CD4-positive, alpha-beta T cell (primary cell): ENCODE data around the gene HSPB7. TPM values are rescaled to one million over a fixed set of nuclear protein-coding genes. Genes with fewer than 3 reads are reported as not detected.

Experiments used
- ATAC-seq: fragments of 200-7000 bp; cut with Tn5 transposase; one replicate; pipeline ENCODE4 v1.10.0; 2022; ENCODE audit warnings: mild to moderate bottlenecking; ENCODE audit not compliant: poor library complexity
- CTCF ChIA-PET: fragments of 350-600 bp; sonication (Branson Sonifier 250); formaldehyde crosslinking; loops from one replicate; lab custom pipeline; 2021; ENCODE audit warnings: antibody characterized with exemption, inconsistent platforms; lab: Charles Lee
- POLR2A ChIA-PET: fragments of 350-600 bp; sonication (Branson Sonifier 250); formaldehyde crosslinking; loops from one replicate; lab custom pipeline; 2021; ENCODE audit warnings: antibody characterized with exemption, inconsistent platforms; lab: Charles Lee
- DNase-seq, 14 experiments: peaks; one replicate each; pipeline ENCODE4 v3.0.0-alpha.2; 2013 to 2020; ENCODE audit warnings: mixed read lengths in 2 of 14
- H3K27ac ChIP-seq, 2 donors: one replicate each; pipeline versions ENCODE4 v1.5.1 to v1.7.0; 2013; ENCODE audit warnings: low read length in 2 of 2, low read depth in 1 of 2, mild to moderate bottlenecking in 1 of 2
- H3K27me3 ChIP-seq, 2 experiments: 1 replicate in 1 of 2; 2 replicates in 1 of 2; pipeline versions ENCODE4 v1.6.1 to v1.7.0; 2013; ENCODE audit warnings: low read length in 2 of 2, control low read depth in 1 of 2, mild to moderate bottlenecking in 1 of 2, moderate library complexity in 1 of 2; ENCODE audit not compliant: insufficient read depth in 2 of 2, control insufficient read depth in 1 of 2
- H3K36me3 ChIP-seq: one replicate; pipeline ENCODE4 v1.6.1; 2013; ENCODE audit warnings: low read length, control low read depth; ENCODE audit not compliant: insufficient read depth
- H3K4me1 ChIP-seq: one replicate; pipeline ENCODE4 v1.6.1; 2013; ENCODE audit warnings: low read length, control low read depth; ENCODE audit not compliant: insufficient read depth
- H3K4me3 ChIP-seq: one replicate; pipeline ENCODE4 v1.5.1; 2013; ENCODE audit warnings: mild to moderate bottlenecking, low read length, moderate library complexity
- H3K9me3 ChIP-seq, 2 experiments: 1 replicate in 1 of 2; 2 replicates in 1 of 2; pipeline versions ENCODE4 v1.6.1 to v1.7.0; 2013; ENCODE audit warnings: low read length in 2 of 2, mild to moderate bottlenecking in 2 of 2, control low read depth in 1 of 2, moderate library complexity in 1 of 2; ENCODE audit not compliant: control insufficient read depth in 1 of 2, insufficient read depth in 1 of 2
- H3K27ac Mint-ChIP-seq: one replicate; pipeline ENCODE4 v1.8.0; 2020; ENCODE audit warnings: mixed read lengths
- H3K27me3 Mint-ChIP-seq: one replicate; pipeline ENCODE4 v1.8.0; 2021; ENCODE audit warnings: mixed read lengths
- H3K36me3 Mint-ChIP-seq: one replicate; pipeline ENCODE4 v1.8.0; 2021; ENCODE audit warnings: low read depth, mixed read lengths
- H3K4me1 Mint-ChIP-seq: one replicate; pipeline ENCODE4 v1.8.0; 2021; ENCODE audit warnings: low read depth, mixed read lengths
- H3K4me3 Mint-ChIP-seq: one replicate; pipeline ENCODE4 v1.8.0; 2020; ENCODE audit warnings: mild to moderate bottlenecking, mixed read lengths
- H3K9me3 Mint-ChIP-seq: one replicate; pipeline ENCODE4 v1.8.0; 2020; ENCODE audit warnings: mixed read lengths
- intact Hi-C, 2 experiments: fragments of 100-400 bp; cut with DNase I in 1 of 2; cut with micrococcal nuclease in 1 of 2; formaldehyde crosslinking; loops; one replicate each; pipeline versions ENCODE4 v1.15.1 to v1.9.0; 2023 to 2025; cut with DNase I, micrococcal nuclease
- total RNA-seq, 174 experiments: library from RNA in 2 of 174; stranded (reverse) in 2 of 174; gene quantifications; one replicate each; pipeline ENCODE4 v1.2.3 and lab custom pipeline; 2021 to 2026
- TF ChIP-seq, protein P1 (sequence below): fragments of 200-600 bp; IDR thresholded peaks from one replicate; pipeline ENCODE4 v1.8.0; 2022; ENCODE audit warnings: antibody characterized with exemption, mild to moderate bottlenecking

The HSPB7 gene
- total RNA-seq, 2 experiments from 2014 or later = not detected

- H3K4me3 ChIP-seq = peak overlapping the region; percentile 17
- H3K9me3 ChIP-seq = no peaks in the 10 kb centered on the region
- peak in 12 of 14 experiments; percentile 19 to 81 (median 40) for DNase-seq
- Mint-ChIP-seq H3K27ac (peak overlapping the region; percentile 76), H3K27me3 (no peaks in the 10 kb centered on the region), H3K36me3 (peaks cover 38% of the 10 kb centered on the region), H3K4me1 (peaks cover 67% of the 10 kb centered on the region), H3K4me3 (peak overlapping the region; percentile 66), H3K9me3 (no peaks in the 10 kb centered on the region)
- peaks cover 16% of the 10 kb centered on the region for H3K36me3 ChIP-seq
- TF ChIP-seq, protein P1, sequence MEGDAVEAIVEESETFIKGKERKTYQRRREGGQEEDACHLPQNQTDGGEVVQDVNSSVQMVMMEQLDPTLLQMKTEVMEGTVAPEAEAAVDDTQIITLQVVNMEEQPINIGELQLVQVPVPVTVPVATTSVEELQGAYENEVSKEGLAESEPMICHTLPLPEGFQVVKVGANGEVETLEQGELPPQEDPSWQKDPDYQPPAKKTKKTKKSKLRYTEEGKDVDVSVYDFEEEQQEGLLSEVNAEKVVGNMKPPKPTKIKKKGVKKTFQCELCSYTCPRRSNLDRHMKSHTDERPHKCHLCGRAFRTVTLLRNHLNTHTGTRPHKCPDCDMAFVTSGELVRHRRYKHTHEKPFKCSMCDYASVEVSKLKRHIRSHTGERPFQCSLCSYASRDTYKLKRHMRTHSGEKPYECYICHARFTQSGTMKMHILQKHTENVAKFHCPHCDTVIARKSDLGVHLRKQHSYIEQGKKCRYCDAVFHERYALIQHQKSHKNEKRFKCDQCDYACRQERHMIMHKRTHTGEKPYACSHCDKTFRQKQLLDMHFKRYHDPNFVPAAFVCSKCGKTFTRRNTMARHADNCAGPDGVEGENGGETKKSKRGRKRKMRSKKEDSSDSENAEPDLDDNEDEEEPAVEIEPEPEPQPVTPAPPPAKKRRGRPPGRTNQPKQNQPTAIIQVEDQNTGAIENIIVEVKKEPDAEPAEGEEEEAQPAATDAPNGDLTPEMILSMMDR = no peak
- peak overlapping the region; percentile 5 to 55 for H3K27ac ChIP-seq
- peak; percentile 64 for ATAC-seq
- intact Hi-C loops = loop anchor here in 1 of 2 experiments (5.0 kb wide), 1 partner anchor 49 kb away; no protein-coding TSS in a partner anchor
- peaks cover 38% of the 10 kb centered on the region for H3K4me1 ChIP-seq
- CTCF ChIA-PET = interaction anchor here (1.2 kb wide), 1 partner anchor 151 kb away, joined by 4 read pairs; no protein-coding TSS in a partner anchor
- POLR2A ChIA-PET = interaction anchor here (1.5 to 2.5 kb wide), 2 partner anchors 9 to 17 kb away, joined by 3 to 12 read pairs; partner anchors contain the start of gene ZBTB17
- H3K27me3 ChIP-seq = no peaks in the 10 kb centered on the region
Measured at GRCh38 chr1:15966081-15966955, 51.5 kb downstream of the HSPB7 start.

- Mint-ChIP-seq H3K27me3 (no peaks in the 10 kb centered on the region), H3K36me3 (peaks cover 31% of the 10 kb centered on the region), H3K27ac (peak overlapping the region; percentile 76), H3K9me3 (no peaks in the 10 kb centered on the region), H3K4me3 (peak overlapping the region; percentile 66), H3K4me1 (peaks cover 73% of the 10 kb centered on the region)
- TF ChIP-seq, protein P1 = no peak
- POLR2A ChIA-PET = no interaction called here
- DNase-seq = no peak
- H3K9me3 ChIP-seq = no peaks in the 10 kb centered on the region
- no peak for ATAC-seq
- intact Hi-C loops = loop anchor here in 1 of 2 experiments (5.0 kb wide), 1 partner anchor 48 kb away; no protein-coding TSS in a partner anchor
- peaks cover 38% of the 10 kb centered on the region for H3K4me1 ChIP-seq
- H3K27ac ChIP-seq = peak overlapping the region in 1 of 2 donors; percentile 16
- H3K4me3 ChIP-seq = no peak overlapping the region
- no peaks in the 10 kb centered on the region for H3K27me3 ChIP-seq
- peaks cover 20% of the 10 kb centered on the region for H3K36me3 ChIP-seq
- CTCF ChIA-PET = interaction anchor here (1.6 kb wide), 1 partner anchor 14 kb away, joined by 3 read pairs; no protein-coding TSS in a partner anchor
Measured at GRCh38 chr1:15965228-15965767, 52.5 kb downstream of the HSPB7 start.

Other genes with a start within 250 kb of the HSPB7 start
- gene UQCRHL, start 210.4 kb downstream of the HSPB7 start, total RNA-seq = under 1 TPM; 0.25 to 0.69 TPM
- 10 to 100 TPM; 73.5 to 76.7 TPM for gene SPEN, start 170.3 kb downstream of the HSPB7 start, total RNA-seq
- gene ZBTB17, start 41.9 kb downstream of the HSPB7 start, total RNA-seq = 10 to 100 TPM; 70.2 to 78.1 TPM
- gene SRARP, start 13.8 kb downstream of the HSPB7 start, total RNA-seq = not detected
- gene CLCNKA, start 4.0 kb upstream of the HSPB7 start, total RNA-seq = not detected
- not detected for gene CLCNKB, start 25.7 kb upstream of the HSPB7 start, total RNA-seq
- not detected for gene FAM131C, start 55.6 kb upstream of the HSPB7 start, total RNA-seq
- gene EPHA2, start 138.0 kb upstream of the HSPB7 start, total RNA-seq = under 1 TPM in 1 of 2 experiments, not detected in 1; 0.22 TPM
- gene ARHGEF19, start 194.6 kb upstream of the HSPB7 start, total RNA-seq = 1 to 10 TPM; 3.8 to 5.8 TPM
- 1 to 10 TPM; 5.3 to 8.4 TPM for gene CPLANE2, start 219.1 kb upstream of the HSPB7 start, total RNA-seq